Small intestine (tissue), 7 donors: ENCODE results near the gene SLC35B2. TPM values are rescaled to one million over a fixed set of nuclear protein-coding genes. Genes with fewer than 3 reads are reported as not detected.

Source experiments
- DNase-seq, 2 donors: peaks; one replicate each; pipeline versions ENCODE4 v3.0.0 to v3.0.0-alpha.2; 2013
- FAIRE-seq: peaks from 2 replicates; lab custom pipeline; 2012; peaks lifted over from hg19 to GRCh38; lab: Jason Lieb, UNC
- H3K27ac ChIP-seq, 3 donors: one replicate each; pipeline ENCODE4 v1.5.1; 2013; ENCODE audit warnings: low read length in 2 of 3, mild to moderate bottlenecking in 2 of 3, control low read depth in 1 of 3, inconsistent platforms in 1 of 3, low read depth in 1 of 3, moderate library complexity in 1 of 3
- H3K27me3 ChIP-seq, 3 donors: one replicate each; pipeline ENCODE4 v1.6.1; 2013; ENCODE audit warnings: low read length in 3 of 3, inconsistent platforms in 1 of 3; ENCODE audit not compliant: control insufficient read depth in 3 of 3, insufficient read depth in 3 of 3
- H3K36me3 ChIP-seq, 3 donors: one replicate each; pipeline ENCODE4 v1.6.1; 2013; ENCODE audit warnings: low read length in 3 of 3, inconsistent platforms in 1 of 3, low read depth in 1 of 3, mild to moderate bottlenecking in 1 of 3, moderate library complexity in 1 of 3; ENCODE audit not compliant: control insufficient read depth in 3 of 3, insufficient read depth in 2 of 3
- H3K4me1 ChIP-seq, 3 donors: one replicate each; pipeline ENCODE4 v1.6.1; 2013; ENCODE audit warnings: low read length in 2 of 3, inconsistent platforms in 1 of 3, low read depth in 1 of 3, mild to moderate bottlenecking in 1 of 3, moderate library complexity in 1 of 3; ENCODE audit not compliant: control insufficient read depth in 3 of 3, insufficient read depth in 2 of 3
- H3K4me3 ChIP-seq, 3 donors: one replicate each; pipeline ENCODE4 v1.5.1; 2013; ENCODE audit warnings: low read length in 3 of 3, control low read depth in 1 of 3, inconsistent platforms in 1 of 3, low read depth in 1 of 3, mild to moderate bottlenecking in 1 of 3, moderate library complexity in 1 of 3
- H3K9me3 ChIP-seq, 2 donors: one replicate each; pipeline ENCODE4 v1.6.1; 2013; ENCODE audit warnings: low read depth in 1 of 2, low read length in 1 of 2; ENCODE audit not compliant: control insufficient read depth in 2 of 2, insufficient read depth in 1 of 2
- WGBS, 3 donors: extraction: QIAGEN DNeasy Blood & Tissue Kit; methylation state at CpG; one replicate each; pipeline ENCODE4 v1.1.7; 2013; 5-methylcytosine and 5-hydroxymethylcytosine counted together
- polyA plus RNA-seq, 4 donors: library from polyadenylated mRNA; stranded (reverse) in 3 of 4; unstranded in 1 of 4; fragments of 200-250 nt in 3 of 4; fragments of 120-200 nt in 1 of 4; gene quantifications; one replicate each; pipeline versions ENCODE4 v1.2.1 to v1.2.3, GENCODE V29; 2013
- donor health status: healthy with polysubstance abuse.
- donor health status: control.
- donor health status: control.
- donor health status: Bipolar disorder and iron deficiency.
- donor health status: healthy.

The SLC35B2 gene
- polyA plus RNA-seq, 4 donors = 6.5 to 41.7 (median 22.3) TPM

DNA sequence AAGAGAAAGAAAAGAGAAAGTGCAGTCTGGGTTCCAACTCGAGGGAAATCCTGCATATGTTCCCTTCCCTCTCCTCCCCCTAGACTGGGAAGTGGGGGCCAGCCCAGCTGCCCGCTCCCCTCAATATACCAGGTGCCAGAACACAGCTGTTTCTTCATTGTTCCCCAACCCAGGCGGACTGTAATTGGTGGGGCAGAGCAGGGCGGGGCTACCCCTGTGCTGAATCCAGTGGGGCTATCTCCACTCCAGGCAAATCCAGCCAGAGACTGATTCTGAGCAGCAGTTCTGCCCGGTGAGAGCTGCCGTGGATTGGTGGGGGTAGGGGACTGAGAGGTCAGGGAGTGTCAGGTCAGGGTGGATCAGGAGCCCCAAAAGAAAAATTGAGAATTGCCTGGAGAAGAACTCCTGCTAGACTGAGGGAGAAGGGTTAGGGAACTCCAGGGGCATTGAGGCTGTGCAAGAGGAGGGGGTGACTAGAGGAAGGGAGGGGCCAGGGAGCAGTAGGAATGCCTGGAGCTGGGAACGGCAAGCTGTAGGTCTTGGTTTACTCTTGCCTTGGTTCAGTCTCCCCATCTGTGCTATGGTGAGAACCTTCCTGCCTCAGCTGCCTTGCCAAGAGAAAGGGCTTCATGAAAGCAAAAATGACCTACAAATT is 40.5 kb downstream of the SLC35B2 start, which contains the start of gene MYMX:
TSS of gene MYMX (plus strand) at position 250 of the 655 bp plus-strand sequence. CDS start 546 bp downstream, outside the sequence.
- peaks cover 0 to 37% (median 5%) of the 10 kb centered on the region in 3 donors for H3K4me1 ChIP-seq
- no peak within 1 kb of the TSS for H3K4me3 ChIP-seq
- no peak for FAIRE-seq
- H3K9me3 ChIP-seq = no peaks in the 10 kb centered on the region
- 12 to 31% (median 23%) methylated on average over 7 of the region's 7 CpGs for WGBS, 3 donors
- no peaks in the 10 kb centered on the region for H3K36me3 ChIP-seq
- H3K27me3 ChIP-seq = no peaks in the 10 kb centered on the region
- DNase-seq = peak; percentile 15 to 38
- H3K27ac ChIP-seq = peak within 1 kb of the TSS in 1 of 3 donors; percentile 73

DNA sequence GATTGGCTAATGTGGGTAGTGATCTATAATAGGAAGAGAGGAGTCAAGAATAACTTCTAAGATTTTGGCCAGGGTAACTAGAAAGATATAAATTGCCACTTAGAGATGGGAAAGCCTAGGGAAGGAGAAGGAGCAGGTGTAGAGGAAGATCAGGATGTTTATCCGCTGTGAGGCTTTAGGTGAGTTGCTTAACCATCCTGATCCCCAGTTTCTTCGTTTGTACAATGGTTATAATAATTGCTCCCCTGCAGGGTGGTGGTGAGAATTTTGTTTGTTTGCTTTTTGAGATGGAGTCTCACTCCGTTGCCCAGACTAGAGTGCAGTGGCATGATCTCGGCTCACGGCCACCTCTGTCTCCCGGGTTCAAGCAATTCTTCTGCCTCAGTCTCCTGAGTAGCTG is 43.0 kb downstream of the SLC35B2 start:
- Histone ChIP-seq H3K27ac (no peak overlapping the region), H3K9me3 (no peaks in the 10 kb centered on the region), H3K27me3 (no peaks in the 10 kb centered on the region), H3K36me3 (no peaks in the 10 kb centered on the region), H3K4me1 (peaks cover 0 to 22% (median 0%) of the 10 kb centered on the region in 3 donors), H3K4me3 (no peak overlapping the region)
- WGBS, 3 donors = 83 to 92% (median 92%) methylated on average over 6 of the region's 6 CpGs
- no peak for DNase-seq
- FAIRE-seq = no peak

- Histone ChIP-seq H3K27me3 (no peaks in the 10 kb centered on the region), H3K9me3 (no peaks in the 10 kb centered on the region), H3K4me1 (no peaks in the 10 kb centered on the region), H3K4me3 (no peak overlapping the region), H3K36me3 (no peaks in the 10 kb centered on the region), H3K27ac (no peak overlapping the region)
- FAIRE-seq (no peak), DNase-seq (no peak)
- WGBS, 3 donors = 90 to 95% (median 91%) methylated on average over 3 of the region's 3 CpGs
Measured at GRCh38 chr6:44211284-44211683, 46.0 kb downstream of the SLC35B2 start.

DNA sequence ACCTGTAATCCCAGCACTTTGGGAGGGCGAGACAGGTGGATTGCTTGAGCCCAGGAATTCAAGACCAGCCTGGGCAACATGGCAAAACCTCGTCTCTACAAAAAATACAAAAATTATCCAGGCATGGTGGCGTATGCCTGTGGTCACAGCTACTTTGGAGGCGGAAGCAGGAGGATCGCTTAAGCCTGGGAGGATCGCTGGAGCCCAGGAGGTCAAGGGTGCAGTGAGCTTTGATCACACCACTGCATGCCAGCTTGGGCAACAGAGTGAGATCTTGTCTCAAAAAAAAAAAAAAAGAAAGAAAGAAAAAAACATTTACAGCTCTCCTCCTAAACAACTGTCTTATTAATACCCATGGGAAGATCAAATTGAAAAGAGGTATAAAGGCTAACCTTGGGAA is 49.4 kb downstream of the SLC35B2 start:
- no peak overlapping the region for H3K4me3 ChIP-seq
- H3K4me1 ChIP-seq = peaks cover 0 to 4% (median 0%) of the 10 kb centered on the region in 3 donors
- DNase-seq = no peak
- 75 to 90% (median 79%) methylated on average over 6 of the region's 6 CpGs for WGBS, 3 donors
- H3K27me3 ChIP-seq = no peaks in the 10 kb centered on the region
- H3K36me3 ChIP-seq = no peaks in the 10 kb centered on the region
- no peaks in the 10 kb centered on the region for H3K9me3 ChIP-seq
- H3K27ac ChIP-seq = no peak overlapping the region
- FAIRE-seq = no peak

Other genes starting within 250 kb of the SLC35B2 start
- 100 to 1,000 TPM in 2 of 4 donors, 10 to 100 TPM in 2; 48.7 to 116 (median 96.0) TPM for gene MRPL14, start 130.1 kb downstream of the SLC35B2 start, polyA plus RNA-seq
- gene TMEM63B, start 130.0 kb downstream of the SLC35B2 start, polyA plus RNA-seq = 10 to 100 TPM; 13.2 to 33.9 (median 25.6) TPM
- gene CAPN11, start 98.7 kb downstream of the SLC35B2 start, polyA plus RNA-seq = under 1 TPM in 1 of 4 donors, not detected in 3; 0.18 TPM
- under 1 TPM in 2 of 4 donors, not detected in 2; 0.19 to 0.98 TPM for gene MYMX, start 40.6 kb downstream of the SLC35B2 start, polyA plus RNA-seq
- gene SLC29A1, start 33.9 kb downstream of the SLC35B2 start, polyA plus RNA-seq = 10 to 100 TPM in 2 of 4 donors, 1 to 10 TPM in 2; 2.4 to 38.0 (median 13.6) TPM
- gene HSP90AB1, start 10.4 kb downstream of the SLC35B2 start, polyA plus RNA-seq = 100 to 1,000 TPM; 100 to 773 (median 351) TPM
- 10 to 100 TPM in 2 of 4 donors, 1 to 10 TPM in 2; 7.6 to 13.5 (median 9.7) TPM for gene NFKBIE, start 8.0 kb upstream of the SLC35B2 start, polyA plus RNA-seq
- gene TMEM151B, start 12.9 kb upstream of the SLC35B2 start, polyA plus RNA-seq = 1 to 10 TPM in 1 of 4 donors, under 1 TPM in 1, not detected in 2; 0.96 to 3.1 TPM
- gene AARS2, start 55.8 kb upstream of the SLC35B2 start, polyA plus RNA-seq = 10 to 100 TPM in 2 of 4 donors, 1 to 10 TPM in 2; 3.2 to 14.4 (median 9.1) TPM
- gene SPATS1, start 85.1 kb upstream of the SLC35B2 start, polyA plus RNA-seq = under 1 TPM in 1 of 4 donors, not detected in 3; 0.13 TPM
- 10 to 100 TPM in 1 of 4 donors, 1 to 10 TPM in 3; 8.6 to 21.2 (median 9.7) TPM for gene CDC5L, start 130.2 kb upstream of the SLC35B2 start, polyA plus RNA-seq